SK-N-MC (cell line): ENCODE data around the gene EIF4A2.

Source experiments
- EZH2 ChIP-seq: fragments of 200-600 bp; sonication (generic); IDR thresholded peaks from one replicate; pipeline ENCODE4 v1.6.1; 2017; ENCODE audit warnings: antibody characterized with exemption
- FOXP2 ChIP-seq: optimal IDR thresholded peaks from 2 replicates; pipeline ENCODE3; 2011; ENCODE audit warnings: mild to moderate bottlenecking, moderate library complexity; ENCODE audit not compliant: insufficient read depth; ENCODE audit errors: extremely low read length, control extremely low read depth
- POLR2AphosphoS5 ChIP-seq: IDR thresholded peaks from 2 replicates; pipeline ENCODE4 v1.6.1; 2012; ENCODE audit warnings: mild to moderate bottlenecking, low read depth, low read length, borderline replicate concordance

- TF ChIP-seq POLR2AphosphoS5 (no peak), EZH2 (no peak), FOXP2 (no peak)
Observed at GRCh38 chr3:186742618-186743380, 40.6 kb upstream of the EIF4A2 start.
